Chondrocyte (in vitro differentiated cells): ENCODE results near the gene MEIS1. TPM values are rescaled to one million over a fixed set of nuclear protein-coding genes. Genes with fewer than 3 reads are reported as not detected.

ENCODE experiments used
- DNase-seq: peaks from one replicate; pipeline ENCODE4 v3.0.0; 2021; ENCODE audit warnings: mixed read lengths, low spot score
- H3K27ac Mint-ChIP-seq: one replicate; pipeline ENCODE4 v1.8.0; 2021; ENCODE audit warnings: mild to moderate bottlenecking, moderate library complexity, mixed read lengths; ENCODE audit not compliant: unreplicated experiment
- H3K27me3 Mint-ChIP-seq: 2 replicates; pipeline ENCODE4 v1.8.0; 2021; ENCODE audit warnings: low read depth, mixed read lengths
- H3K36me3 Mint-ChIP-seq: 2 replicates; pipeline ENCODE4 v1.8.0; 2021; ENCODE audit warnings: low read depth, mixed read lengths
- H3K4me1 Mint-ChIP-seq: 2 replicates; pipeline ENCODE4 v1.8.0; 2021; ENCODE audit warnings: low read depth, mild to moderate bottlenecking, mixed read lengths
- H3K4me3 Mint-ChIP-seq: one replicate; pipeline ENCODE4 v1.8.0; 2021; ENCODE audit warnings: mild to moderate bottlenecking, moderate library complexity, mixed read lengths; ENCODE audit not compliant: unreplicated experiment
- H3K9me3 Mint-ChIP-seq: 2 replicates; pipeline ENCODE4 v1.8.0; 2021; ENCODE audit warnings: low read depth, mixed read lengths
- CTCF ChIP-seq: fragments of 200-600 bp; sonication (generic); IDR thresholded peaks from 2 replicates; pipeline ENCODE4 v1.5.0; 2021; ENCODE audit warnings: antibody characterized with exemption, mild to moderate bottlenecking, moderate library complexity
- total RNA-seq: library from RNA; stranded (reverse); gene quantifications from 3 replicates; pipeline ENCODE4 v1.2.1, GENCODE V29; 2021

The MEIS1 gene
- total RNA-seq, 1 donor from 2014 or later, result 18.5 TPM

GRCh38 chr2:66443186-66443978 lies 8.5 kb downstream of the MEIS1 start:
- Mint-ChIP-seq H3K27ac (no peak overlapping the region), H3K27me3 (peaks cover 35% of the 10 kb centered on the region), H3K36me3 (peaks cover 14% of the 10 kb centered on the region), H3K4me1 (peaks cover 24% of the 10 kb centered on the region), H3K9me3 (no peaks in the 10 kb centered on the region), H3K4me3 (no peak overlapping the region)
- no peak for DNase-seq
- TF ChIP-seq CTCF, result no peak

- Mint-ChIP-seq H3K4me1 (peaks cover 24% of the 10 kb centered on the region), H3K4me3 (no peak overlapping the region), H3K36me3 (peaks cover 14% of the 10 kb centered on the region), H3K9me3 (no peaks in the 10 kb centered on the region), H3K27ac (no peak overlapping the region), H3K27me3 (peaks cover 35% of the 10 kb centered on the region)
- DNase-seq, result no peak
- TF ChIP-seq CTCF, result no peak
Measured at GRCh38 chr2:66443979-66444861, 9.3 kb downstream of the MEIS1 start.

GRCh38 chr2:66445076-66445924 lies 10.4 kb downstream of the MEIS1 start:
- H3K36me3 Mint-ChIP-seq, result peaks cover 14% of the 10 kb centered on the region
- peaks cover 13% of the 10 kb centered on the region for H3K4me1 Mint-ChIP-seq
- no peak for DNase-seq
- no peaks in the 10 kb centered on the region for H3K9me3 Mint-ChIP-seq
- H3K27me3 Mint-ChIP-seq, result peaks cover 26% of the 10 kb centered on the region
- peak overlapping the region; percentile 61 for H3K27ac Mint-ChIP-seq
- no peak for TF ChIP-seq CTCF
- peak overlapping the region; percentile 33 for H3K4me3 Mint-ChIP-seq

GRCh38 chr2:66445925-66446871 lies 11.3 kb downstream of the MEIS1 start:
- Mint-ChIP-seq H3K27ac (no peak overlapping the region), H3K4me1 (peaks cover 7% of the 10 kb centered on the region), H3K4me3 (no peak overlapping the region), H3K9me3 (no peaks in the 10 kb centered on the region), H3K27me3 (peaks cover 20% of the 10 kb centered on the region), H3K36me3 (peaks cover 14% of the 10 kb centered on the region)
- peak; percentile 45 for TF ChIP-seq CTCF
- DNase-seq, result no peak
